Smooth muscle cell of the brain vasculature (primary cell): ENCODE data around the gene RPS5.
"Not testable (repeated sequence)": the region's sequence is repeated elsewhere in the genome, so short reads cannot be mapped to it uniquely, and the experiment has no call there.

Source experiments
- DNase-seq: peaks from one replicate; pipeline ENCODE4 v3.0.0-alpha.2; 2012; ENCODE audit warnings: low read depth, low spot score

RPS5 gene

GRCh38 chr19:58356766-58357480 is 30.1 kb upstream of the RPS5 start:
- no peak for DNase-seq

- no peak for DNase-seq
Measured at GRCh38 chr19:58357481-58358145, 29.5 kb upstream of the RPS5 start.

- no peak for DNase-seq
Measured at GRCh38 chr19:58361900-58362271, 25.2 kb upstream of the RPS5 start.

GRCh38 chr19:58362272-58362994 is 24.6 kb upstream of the RPS5 start, which contains the start of gene ZNF497:
TSS of gene ZNF497 (minus strand) at chr19:58362751. CDS start at chr19:58357635, 5,116 bp downstream.
- DNase-seq, result peak; percentile 89

DNA sequence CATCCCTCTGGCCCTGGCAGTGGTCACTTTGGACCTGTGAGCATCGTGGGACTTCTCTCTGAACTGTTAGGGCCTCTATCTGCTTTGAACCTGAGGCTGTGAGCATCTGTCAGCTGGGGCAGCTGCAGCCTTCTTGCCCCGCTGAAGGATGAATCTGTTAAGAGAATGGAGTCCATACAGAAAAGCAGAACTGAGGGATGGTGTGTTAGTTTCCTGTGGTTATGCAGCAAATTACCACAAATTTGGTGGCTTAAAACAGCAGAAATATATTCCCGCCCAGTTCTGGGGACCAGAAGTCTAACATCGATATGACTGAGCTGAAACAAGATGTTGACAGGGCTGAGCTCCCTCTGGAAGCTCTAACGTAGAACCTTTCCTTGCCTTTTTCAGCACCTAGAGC is 22.9 kb upstream of the RPS5 start:
- DNase-seq, result no peak

DNA sequence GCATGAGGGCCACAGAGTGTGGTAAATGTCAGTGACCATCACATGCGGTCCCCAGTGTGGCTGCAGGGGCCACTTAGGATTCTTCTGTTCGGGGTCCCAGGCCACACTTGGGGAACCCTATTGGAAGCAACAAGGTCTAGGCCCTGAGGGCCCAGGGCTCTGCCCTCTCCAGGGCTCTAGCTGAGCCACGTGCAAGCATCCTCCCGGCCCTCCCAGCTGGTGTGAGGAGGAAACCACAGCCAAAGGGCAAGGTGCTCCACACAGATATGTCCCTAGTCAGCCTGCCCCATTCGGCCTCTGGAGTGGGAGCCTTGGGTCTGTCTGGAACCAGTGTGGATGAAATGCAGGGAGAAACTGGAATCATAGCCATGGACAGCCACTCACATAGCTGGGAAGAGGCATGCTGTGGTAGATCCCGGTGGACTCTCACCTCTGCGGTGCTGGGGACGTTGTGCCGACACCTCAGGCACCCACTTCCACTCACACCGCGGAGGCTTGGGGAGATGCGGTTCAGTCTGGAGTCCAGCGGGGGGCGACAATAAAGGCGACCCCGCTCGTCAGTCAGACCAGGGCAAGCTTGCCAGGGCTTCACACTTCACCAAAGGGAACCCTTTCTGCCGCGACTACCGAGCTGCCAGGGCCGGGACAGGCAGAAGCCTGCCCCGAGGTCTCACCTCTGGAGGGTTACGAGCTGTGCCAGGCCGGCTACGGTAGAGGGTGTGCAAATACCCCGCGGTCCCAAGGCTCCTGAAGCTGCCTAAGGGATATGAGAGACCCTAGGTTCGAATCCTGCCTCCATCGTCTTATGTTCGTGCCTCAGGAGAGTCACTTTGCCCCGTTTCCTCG is 20.3 kb upstream of the RPS5 start:
- no peak for DNase-seq

- DNase-seq, result no peak
Measured at GRCh38 chr19:58367698-58368454, 19.2 kb upstream of the RPS5 start.

DNA sequence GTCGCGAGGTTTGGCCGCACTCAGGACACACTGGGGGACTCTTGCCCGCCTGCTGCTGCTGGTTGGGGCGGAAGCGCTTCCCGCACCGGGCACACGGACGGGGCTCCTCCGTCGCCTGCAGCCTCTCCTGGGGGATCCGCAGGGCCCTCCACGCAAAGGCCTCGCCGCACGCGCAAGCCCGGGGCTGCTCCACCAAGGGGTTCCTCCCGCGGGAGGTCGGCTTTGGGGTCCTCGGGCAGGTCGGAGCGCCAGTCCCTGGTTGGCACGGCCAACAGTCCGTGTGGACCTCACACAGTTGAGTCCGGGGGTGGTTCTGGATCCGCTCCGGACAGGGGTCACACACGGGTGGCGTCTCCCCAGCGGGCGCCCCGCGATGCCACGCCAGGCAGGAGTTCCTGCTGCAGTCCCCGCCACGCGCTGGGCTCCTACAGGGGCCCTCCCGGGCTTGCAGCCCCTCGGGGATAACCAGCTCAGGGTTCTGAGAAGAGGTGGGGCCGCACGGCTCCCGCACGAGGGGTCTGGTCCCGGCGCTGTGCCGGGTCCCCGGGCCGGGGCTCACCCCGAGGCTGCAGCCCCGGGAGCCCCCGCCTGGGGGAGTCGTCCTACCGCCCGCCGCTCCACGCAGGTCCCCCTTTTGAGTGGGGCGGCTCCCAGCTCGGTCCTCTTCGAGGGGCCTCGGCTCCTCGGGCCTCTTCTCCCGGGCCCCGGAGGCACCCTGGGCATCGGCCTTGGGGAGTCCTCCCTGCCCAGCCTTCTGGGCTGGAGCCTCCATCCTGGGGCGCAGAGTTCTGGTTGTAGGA is 18.3 kb upstream of the RPS5 start:
- no peak for DNase-seq

GRCh38 chr19:58372311-58373133 is 14.5 kb upstream of the RPS5 start:
- DNase-seq, result no peak

GRCh38 chr19:58374200-58374599 is 12.9 kb upstream of the RPS5 start:
- DNase-seq, result no peak

DNA sequence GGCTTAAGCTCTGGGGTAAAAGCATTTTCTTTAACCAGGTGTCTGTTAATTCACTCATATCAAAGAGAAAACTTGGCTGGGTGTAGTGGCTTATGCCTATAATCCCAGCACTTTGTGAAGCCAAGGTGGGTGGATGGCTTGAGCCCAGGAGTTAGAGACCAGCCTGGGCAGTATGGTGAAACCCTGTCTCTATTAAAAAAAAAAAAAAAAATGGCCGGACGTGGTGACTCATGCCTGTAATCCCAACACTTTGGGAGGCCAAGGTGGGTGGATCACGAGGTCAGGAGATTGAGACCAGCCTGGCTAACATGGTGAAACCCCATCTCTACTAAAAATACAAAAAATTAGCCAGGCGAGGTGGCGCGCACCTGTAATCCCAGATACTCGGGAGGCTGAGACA is 10.3 kb upstream of the RPS5 start:
- not testable (repeated sequence) for DNase-seq

DNA sequence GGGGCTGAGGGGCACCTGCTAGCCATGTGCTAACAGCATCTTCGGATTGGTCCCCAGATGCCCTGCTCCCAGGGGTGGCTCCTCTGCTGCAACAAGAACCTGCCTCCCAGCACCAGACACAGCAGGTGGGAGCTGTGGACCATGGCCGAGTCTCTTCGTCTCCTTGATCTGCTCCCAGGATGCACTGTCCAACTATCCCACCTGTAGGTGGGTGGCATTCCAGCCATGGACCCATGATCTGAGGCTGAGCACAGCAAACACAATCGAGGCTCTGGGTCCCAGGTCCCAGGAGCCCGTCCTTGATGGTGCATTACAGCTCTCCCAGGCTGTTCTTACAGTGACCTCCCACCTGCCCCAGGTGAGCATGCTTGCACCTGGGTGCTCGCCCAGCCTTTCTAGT is 7.8 kb upstream of the RPS5 start:
- no peak for DNase-seq

- DNase-seq, result no peak
Measured at GRCh38 chr19:58380037-58380661, 6.9 kb upstream of the RPS5 start.

DNA sequence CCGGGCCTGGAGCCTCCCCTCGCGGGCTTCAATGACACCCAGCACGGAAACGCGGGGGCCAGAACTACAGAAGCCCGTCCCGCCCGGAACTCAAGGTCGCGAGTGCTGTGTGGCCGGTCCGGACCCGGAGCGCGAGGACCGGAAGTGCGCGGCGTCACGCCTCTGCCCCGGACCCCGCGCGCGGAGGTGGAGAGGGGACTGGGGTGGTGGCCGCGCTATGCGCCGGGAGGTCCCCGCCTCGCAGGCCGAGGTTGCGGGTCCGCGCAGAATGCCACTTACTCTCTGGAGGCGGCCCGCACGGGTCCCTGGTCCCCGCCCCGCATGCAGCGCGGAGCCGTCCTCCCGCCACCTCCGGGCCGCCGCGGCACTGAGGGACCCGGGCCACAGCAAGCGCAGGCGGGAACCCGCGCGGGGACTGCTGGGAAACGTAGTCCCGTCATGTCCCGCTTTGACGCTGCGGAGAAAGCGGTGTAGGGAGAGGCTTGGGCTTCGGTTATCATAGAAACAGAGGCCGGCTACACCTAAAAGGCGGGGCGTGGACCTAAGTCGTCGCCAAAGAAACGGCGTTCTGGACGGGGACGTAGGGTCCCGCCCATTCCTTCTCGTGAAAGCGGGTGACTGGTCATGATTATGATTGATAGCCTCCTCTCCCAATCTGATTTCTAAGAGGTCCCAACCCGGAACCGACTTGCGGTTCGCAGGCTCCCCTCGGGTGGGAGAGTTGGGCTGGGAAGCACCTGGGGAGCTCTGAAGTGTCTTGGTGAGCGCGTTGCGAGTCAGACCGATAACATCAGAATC is 6.2 kb upstream of the RPS5 start, which contains the start of gene ZNF837:
ZNF837 (minus strand) TSS at position 369 of the 798 bp plus-strand sequence. CDS start 11,698 bp downstream, outside the sequence.
- peak; percentile 100 for DNase-seq

- no peak for DNase-seq
Measured at GRCh38 chr19:58381460-58382212, 5.4 kb upstream of the RPS5 start.

GRCh38 chr19:58382997-58383603 is 4.0 kb upstream of the RPS5 start:
- no peak for DNase-seq
